GM21367 (cell line): Measurements from ENCODE around the gene PLCG1.
"Not testable (repeated sequence)": the region's sequence is repeated elsewhere in the genome, so short reads cannot be mapped to it uniquely, and the experiment has no call there.

Experiments
- ATAC-seq: cut with Tn5 transposase; IDR thresholded peaks from one replicate; pipeline ENCODE4 v1.9.1; 2021; ENCODE audit not compliant: unreplicated experiment

Gene PLCG1

DNA sequence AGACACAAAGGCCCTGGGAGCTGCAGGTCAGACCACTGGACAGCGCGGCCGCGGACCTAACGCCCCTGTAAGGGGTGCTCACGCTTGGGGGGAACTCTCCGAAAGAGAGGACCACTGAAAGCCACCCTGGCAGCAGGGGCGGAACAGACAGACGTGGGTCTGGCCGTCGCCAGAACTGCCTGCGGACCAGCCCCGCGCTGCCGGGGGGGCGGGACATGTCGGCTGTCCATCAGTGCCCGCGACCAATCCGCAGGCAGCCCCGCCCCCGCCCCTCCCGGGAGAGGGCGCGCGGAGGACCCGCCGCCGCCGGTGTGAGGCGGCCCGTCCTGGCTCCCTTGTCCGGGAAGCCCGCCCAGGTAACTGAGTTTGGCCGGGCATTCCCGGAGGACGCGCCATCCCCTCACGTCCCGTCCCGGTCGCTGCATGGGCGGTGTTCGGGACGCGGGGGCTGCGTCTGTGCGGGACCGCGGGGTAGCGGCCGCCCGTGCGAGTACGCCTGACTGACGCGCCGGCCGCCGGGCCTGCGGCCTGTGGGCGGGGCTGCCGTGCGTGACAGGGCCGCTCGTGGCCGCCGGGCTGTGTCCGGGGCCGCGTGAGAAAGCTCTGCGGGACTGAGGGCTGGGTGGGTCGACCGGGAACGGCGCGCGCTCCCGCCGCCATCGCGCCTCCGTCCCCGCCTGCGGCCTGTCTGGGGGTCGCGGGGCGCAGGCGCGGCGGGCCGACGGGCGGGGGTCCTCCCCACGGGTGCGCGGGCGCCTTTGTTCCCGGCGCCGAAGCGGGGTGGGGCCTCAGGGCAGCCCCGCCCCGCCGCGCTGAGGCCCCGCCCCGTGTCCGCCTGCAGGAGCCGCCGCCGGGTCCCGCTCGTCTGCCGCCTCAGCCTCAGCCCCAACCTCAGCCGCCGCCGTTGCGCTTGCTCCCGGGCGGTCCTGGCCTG is at the start of gene PLCG1:
TSS of gene PLCG1 (plus strand) at position 864 of the 934 bp plus-strand sequence. CDS start 99 bp downstream, outside the sequence.
- ATAC-seq, result peak; percentile 42

DNA sequence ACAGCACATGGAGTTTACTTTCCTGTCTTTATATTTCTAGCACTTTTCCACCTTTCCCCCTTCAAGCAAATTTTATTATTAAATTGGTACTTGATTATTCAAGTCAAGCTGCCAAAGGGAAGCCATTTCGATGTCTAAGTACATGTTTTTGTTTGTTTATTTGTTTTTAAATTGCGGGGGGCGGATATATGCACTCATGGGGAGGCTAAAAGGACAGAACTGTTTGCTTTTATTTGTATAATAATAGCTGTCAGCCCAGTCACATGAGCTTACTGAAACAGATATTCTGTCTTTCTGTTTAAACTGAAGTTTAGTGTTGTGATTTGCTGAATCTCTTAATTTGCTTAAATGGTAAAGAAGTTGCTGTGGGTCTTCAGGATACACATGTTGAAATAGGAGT is 49.6 kb upstream of the PLCG1 start:
- ATAC-seq, result no peak

DNA sequence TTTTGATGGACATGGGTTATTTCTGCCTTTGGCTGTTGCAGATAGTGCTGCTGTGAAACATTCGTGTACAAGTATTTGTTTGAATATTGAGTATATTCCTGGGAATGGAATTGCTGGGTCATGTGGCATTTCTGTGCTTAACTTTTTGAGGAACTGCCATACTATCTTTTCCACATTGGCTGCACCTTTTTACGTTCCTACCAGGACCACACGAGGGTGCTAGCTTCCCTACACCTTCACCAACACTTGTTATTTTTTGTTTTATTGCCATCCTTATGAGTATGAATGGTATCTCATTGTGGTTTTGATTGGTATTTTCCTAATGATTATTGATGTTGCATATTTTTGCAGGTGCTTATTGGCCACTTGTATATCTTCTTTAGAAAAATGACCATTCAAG is 47.8 kb upstream of the PLCG1 start:
- no peak for ATAC-seq

DNA sequence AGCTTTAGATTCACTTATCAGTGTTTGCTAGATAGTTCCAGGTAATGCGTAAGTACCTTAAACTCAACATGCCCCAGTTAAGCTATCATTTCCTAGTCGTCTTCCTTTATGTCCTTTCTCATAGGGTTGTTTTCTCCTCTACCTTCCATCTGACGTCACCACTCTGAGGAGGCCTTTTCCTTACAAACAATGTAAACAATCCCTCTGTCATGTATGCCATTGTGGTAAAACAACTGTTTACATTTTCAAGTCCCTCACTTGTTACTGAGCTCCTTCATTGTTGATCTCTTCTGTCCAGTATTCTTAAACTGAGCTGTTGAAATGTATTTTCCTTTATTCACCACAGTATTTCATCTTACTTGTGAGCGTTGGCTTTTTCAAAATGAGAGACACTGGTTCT is 45.4 kb upstream of the PLCG1 start:
- ATAC-seq, result no peak

DNA sequence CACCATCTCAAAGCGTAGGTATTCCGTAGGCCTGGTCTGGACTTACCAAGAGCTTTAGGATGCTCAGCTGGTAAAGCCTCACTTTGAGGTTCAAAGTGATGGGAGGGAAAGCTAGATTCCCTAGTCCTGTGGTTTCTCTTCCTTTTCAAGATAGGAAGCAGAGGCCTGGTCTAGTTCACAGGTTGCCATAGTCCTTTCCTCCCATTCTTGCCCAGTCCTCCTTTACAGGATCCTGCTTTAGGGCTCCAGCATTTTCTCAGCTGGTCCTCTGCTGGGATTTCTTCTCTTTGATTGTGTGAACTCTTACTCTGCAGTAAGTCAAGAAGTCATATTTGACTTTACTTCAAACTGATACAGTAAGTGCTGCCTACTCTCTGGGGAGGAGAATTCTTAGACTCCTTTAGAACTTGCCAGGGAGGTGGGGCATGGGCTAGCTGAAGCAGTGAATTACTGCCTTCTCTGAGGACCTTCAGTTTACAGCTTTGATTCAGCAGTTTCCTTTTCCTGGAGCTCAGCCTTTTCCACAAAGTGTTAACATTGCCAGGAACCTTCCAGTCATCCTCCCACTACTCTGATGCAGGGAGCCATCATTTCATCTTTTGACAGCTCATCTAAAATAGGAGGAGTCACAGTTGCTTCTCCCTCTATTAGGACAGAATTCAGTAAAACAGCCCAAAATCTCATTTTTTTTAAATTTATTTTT is 42.8 kb upstream of the PLCG1 start:
- ATAC-seq, result no peak

DNA sequence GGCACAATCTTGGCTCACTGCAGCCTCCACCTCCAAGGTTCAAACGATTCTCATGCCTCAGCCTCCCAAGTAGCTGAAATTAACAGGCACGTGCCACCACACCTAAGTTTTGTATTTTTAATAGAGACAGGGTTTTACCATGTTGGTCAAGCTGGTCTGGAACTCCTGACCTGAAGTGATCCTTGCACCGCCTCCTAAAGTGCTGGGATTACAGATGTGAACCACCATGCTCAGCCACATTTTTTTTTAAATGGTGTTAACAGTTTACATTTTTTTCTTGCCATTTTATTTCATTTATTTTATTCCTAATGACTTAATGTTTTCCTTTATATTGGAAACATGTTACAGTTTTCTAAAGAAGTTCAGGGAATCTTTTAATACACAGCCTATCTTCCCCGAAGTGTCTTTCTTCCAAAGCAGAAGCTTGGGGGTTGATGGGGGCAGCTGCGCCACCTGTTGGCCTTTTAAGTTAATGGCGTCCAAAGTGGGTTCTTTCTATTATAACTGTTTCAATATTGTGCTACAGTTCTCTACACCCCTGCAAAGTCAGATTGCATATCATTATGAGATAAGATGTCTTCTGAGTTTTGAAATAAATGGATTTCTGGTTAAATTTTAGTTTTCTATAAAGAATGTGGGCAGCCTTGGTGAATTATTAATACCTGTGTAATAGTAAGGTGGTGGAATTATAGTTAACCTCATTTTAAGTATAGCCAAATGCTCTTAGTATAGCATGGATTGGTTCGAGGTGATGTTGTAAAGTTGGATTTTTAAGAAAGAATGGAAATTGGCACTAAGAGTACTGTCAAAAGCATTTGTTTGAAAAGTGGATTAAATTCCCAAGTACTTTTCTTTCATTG is 42.0 kb upstream of the PLCG1 start:
- ATAC-seq, result no peak

DNA sequence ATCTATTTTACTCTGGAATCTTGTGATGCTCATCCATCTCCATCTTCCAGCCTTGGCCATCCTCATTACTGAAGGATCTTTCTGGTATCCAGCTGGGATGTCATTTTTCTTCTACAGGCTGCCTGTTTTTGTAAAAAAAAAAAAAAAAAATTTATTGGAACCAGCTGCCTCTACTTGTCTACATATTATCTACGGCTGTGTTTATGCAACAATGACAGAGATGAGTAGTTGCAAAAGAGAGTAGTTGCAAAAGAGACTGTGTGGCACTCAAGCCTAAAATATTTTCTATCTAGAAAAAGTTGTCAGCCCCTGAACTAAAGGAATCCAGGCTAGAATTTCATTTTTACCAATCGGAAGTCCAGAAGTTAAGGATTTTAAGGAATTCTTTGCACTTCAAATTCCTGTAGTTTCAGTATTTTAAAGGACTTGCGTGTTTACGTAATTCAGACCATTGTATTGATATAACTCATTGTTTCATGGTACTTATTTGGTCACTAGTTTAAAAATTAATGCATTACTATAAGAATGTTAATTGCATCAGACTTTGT is 38.6 kb upstream of the PLCG1 start:
- ATAC-seq, result no peak

DNA sequence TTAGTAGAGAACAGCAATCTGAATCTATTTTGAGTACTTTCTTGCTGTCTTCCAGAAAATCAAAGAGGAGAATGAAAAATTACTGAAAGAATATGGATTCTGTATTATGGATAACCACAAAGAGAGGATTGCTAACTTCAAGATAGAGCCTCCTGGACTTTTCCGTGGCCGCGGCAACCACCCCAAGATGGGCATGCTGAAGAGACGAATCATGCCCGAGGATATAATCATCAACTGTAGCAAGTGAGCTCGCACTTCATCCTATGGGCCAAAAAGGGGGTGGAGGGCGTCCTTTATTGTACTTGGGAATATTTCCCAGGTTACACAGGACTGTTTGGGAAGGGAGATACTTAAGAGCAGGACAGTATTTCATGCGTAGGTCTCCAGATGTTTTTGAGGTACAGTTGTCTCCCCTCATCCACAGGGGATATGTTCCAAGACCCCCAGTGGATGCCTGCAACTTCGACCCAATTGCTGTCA is 37.3 kb upstream of the PLCG1 start:
- ATAC-seq, result no peak

DNA sequence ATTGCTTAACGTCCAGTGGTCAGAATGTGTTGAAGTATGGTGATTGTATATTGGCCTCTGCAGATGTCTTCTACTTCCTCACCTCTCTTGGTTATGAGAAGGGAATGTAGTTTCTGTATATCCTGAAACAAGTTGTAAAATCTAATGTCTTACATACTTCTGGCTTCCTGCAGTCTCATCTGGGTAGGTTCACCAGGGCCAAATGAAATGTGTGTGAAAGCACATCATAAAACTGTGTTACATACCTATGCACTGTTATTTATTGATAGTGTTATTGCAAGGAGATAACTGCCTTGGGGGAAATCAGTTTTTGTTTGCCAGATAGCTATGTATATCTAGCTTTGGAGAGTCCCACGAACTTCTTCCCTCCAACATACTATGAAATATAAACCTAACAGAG is 35.7 kb upstream of the PLCG1 start:
- ATAC-seq, result no peak

DNA sequence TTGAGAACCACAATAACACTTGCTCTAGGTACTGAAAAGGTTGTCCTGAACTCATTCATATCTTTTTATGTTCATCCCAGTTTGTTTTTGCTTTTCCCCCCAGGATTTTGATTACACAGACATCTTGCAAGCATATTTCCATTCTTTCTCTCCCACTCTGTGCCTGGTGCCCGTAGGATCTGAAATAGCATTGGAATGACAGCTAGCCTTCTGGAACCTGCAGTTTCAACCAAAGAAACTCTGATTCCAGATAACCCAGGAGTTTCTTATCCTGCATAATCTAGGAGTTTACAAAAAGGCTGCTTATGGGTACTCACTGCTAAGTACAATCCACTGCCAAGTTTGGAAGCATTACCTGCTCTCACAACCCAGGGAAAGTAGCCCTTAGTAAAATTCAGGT is 28.8 kb upstream of the PLCG1 start:
- no peak for ATAC-seq

DNA sequence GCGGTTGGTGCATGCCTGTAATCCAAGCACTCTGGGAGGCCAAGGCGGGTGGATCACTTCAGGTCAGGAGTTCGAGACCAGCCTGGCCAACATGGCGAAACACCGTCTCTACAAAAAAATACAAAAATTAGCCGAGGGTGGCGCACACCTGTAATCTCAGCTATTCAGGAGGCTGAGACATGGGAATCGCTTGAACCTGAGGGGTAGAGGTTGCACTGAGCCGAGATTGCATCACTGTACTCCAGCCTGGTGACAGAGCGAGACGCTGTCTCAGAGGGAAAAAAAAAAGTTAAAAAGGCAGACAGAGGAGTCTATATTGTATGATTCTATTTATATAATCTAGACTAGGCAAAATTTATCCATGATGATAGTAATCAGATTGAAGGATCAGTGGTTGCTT is 27.3 kb upstream of the PLCG1 start:
- ATAC-seq, result no peak

DNA sequence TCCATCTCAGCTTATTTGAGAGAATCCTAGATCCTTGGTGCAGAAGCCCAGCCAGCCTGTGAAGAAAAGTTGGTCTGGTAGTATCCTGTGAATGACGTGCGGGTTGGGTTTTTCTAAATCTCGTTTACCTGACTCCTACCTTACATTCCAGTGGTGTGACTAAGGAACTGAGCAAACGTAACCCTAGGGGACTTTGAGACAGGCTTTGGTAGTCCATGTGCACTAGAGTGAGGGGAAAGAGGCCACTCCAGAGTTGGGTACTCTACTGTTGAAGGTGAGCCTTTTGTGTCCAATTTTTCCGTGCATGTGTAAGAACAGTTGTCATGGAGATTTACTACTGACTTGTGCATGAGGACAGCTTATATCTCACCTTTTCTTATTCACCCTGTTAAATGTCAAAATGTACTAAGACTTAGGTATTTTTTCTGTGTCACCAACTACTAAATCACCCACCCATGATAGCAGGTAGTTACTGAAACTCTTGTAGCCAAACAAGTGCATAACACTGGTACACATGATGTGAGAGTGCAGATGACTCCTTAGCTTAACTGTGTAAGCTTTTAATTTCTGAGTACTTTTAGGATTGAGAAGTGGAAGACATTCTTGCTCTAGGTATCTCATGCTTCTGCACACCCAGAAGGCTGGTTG is 26.3 kb upstream of the PLCG1 start:
- ATAC-seq, result no peak

DNA sequence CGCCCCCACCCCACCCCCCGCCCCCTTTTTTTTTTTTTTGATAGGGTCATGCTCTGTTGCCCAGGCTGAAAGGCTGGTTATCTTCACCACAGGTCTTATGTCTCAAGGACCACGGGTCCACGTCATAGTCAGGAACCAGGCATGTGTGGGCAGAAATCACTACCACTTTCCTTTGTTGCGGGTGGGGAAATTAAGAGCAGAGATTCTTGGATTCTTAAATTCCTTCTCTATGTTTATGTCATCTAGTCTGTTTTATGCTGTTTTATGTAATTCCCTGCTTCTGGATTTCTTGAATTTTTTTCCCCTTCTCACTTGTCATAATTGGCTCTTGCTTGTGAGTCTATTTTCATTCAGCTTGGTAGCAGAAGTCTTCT is 25.8 kb upstream of the PLCG1 start:
- ATAC-seq, result no peak

DNA sequence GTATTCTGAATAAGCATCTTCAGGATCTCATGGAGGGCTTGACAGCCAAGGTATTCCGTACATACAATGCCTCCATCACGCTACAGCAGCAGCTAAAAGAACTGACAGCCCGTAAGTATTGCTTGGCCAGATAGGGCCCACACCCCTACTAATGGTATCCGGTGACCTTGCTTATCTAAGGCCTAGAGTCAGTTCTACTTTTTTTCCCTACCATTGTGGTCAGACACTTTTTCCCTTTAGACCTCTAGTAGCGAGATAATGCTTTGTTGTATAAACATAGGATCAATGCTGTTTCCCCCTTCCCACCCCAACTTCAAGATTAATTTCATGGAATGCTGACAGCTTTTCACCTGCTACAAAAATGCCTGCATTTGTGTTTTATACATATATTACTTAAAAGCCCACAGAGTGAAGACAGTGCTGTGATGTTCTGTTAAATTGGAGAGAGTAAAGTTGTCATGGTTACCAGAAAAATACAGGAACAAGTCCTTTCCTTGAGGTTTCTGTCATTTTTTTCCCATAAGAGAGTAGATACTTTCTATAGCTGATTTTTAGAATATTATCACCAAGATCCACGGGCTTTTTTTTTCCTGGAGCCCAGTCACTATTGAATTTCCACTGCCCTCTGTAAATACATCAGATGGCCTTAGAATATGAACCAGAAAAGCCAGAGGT is 20.9 kb upstream of the PLCG1 start:
- no peak for ATAC-seq

DNA sequence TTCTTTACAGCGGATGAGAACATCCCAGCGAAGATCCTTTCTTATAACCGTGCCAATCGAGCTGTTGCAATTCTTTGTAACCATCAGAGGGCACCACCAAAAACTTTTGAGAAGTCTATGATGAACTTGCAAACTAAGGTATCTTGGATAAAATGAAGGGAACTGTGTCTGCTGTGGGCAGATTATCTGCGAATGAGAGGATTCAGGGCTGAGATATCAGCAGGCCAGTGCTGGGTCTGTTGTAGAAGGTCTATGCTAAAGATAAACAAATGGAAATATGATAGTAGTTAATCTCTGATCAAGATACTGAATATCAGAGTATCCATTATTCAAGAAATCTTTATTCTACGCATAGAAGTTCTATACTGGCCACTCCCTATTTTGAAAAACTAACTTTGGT is 19.2 kb upstream of the PLCG1 start:
- ATAC-seq, result not testable (repeated sequence)

DNA sequence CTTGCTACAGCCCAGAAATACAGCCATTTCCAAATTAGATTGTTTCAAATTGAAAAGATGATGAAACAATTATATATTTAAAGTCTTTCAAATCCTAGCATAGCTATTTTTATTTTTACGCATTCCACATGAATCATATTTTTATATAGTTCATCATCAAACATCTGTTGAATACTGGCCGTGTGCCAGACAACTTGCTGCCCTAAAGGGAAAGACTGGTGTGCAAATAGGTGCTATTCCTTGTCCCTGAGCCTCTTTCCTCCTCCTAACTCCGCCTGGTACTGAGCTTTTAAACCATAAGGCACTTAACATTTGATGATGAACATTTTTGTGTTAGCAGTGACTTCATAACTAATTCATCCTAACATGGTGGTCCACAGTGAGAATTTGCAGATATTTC is 18.7 kb upstream of the PLCG1 start:
- no peak for ATAC-seq

DNA sequence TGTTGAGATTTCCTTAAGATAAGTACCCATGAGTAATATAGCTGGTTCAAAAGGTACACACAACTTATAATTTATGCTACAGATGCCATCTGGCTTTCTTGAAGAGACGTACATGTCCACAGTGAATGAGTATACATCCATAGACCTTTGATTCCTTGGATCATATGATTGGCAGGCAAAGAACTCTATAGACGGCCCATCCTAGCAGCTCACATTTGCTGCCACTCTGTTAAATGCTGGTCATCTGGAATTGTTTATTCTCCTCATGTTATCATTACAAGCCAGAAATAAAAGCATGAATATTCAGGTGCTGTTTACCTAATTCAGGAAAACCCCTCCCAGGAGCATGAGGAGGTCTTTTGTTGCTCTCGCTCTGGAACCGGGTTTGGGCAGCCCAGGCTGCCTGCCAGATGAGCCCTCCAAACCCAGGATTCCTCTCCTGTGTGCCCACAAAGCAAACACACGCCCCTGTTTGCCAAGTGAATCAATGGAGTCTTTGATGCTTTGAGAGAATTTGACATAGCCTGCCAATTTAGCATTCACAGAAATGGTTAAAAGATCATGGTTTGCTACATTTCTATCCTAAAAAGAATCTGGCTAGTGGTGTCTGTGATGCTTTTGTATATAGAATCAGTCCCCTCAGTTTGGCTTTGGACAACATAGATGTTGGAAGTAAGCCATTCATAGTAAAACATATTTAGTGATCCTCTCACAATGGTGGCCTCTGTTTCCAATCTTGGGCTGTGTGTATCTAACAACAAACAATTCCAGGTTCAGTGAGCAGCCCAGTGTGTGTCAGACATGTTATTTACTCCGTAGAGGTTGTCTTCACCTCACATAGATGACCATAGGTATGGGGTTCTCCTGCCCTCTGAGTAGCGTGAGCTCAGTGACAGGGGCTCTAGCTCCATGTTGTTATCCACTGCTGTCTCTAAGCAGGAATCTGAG is 17.5 kb upstream of the PLCG1 start:
- no peak for ATAC-seq

DNA sequence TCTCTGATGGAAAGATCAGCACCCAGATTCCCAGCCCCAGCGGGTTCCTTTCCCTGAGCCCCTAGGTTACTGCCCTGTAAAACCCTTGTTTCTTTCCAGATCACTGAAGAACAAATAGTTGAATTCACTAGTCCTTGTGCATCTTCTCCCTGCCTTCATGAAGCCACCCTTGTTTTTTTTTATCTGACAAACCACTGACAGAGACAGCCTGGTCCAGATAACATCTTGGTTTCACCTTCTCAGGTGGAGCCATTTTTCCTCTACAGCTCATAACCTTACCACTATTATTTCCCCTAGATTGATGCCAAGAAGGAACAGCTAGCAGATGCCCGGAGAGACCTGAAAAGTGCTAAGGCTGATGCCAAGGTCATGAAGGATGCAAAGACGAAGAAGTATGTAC is 15.9 kb upstream of the PLCG1 start:
- ATAC-seq, result no peak

DNA sequence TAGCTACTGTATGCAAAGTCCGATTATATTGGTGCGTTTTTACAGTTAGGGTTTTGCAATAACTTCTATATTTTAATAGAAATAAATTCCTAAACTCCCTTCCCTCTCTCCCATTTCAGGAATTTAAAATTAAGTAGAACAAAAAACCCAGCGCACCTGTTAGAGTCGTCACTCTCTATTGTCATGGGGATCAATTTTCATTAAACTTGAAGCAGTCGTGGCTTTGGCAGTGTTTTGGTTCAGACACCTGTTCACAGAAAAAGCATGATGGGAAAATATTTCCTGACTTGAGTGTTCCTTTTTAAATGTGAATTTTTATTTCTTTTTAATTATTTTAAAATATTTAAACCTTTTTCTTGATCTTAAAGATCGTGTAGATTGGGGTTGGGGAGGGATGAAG is 13.7 kb upstream of the PLCG1 start:
- ATAC-seq, result no peak
